B cell (primary cell): ENCODE measurements around the gene PUM2. TPM values are rescaled to one million over a fixed set of nuclear protein-coding genes. Genes with fewer than 3 reads are reported as not detected.

ENCODE experiments used
- ATAC-seq: fragments of 200-7000 bp; cut with Tn5 transposase; one replicate; pipeline ENCODE4 v1.10.0; 2021; ENCODE audit warnings: low read depth, mild to moderate bottlenecking, moderate number of reproducible peaks, moderate library complexity
- CTCF ChIA-PET: fragments of 350-600 bp; sonication (Branson Sonifier 250); formaldehyde crosslinking; loops from one replicate; lab custom pipeline; 2021; ENCODE audit warnings: antibody characterized with exemption, inconsistent platforms; lab: Charles Lee
- POLR2A ChIA-PET: fragments of 350-600 bp; sonication (Branson Sonifier 250); formaldehyde crosslinking; loops from one replicate; lab custom pipeline; 2021; ENCODE audit warnings: antibody characterized with exemption; lab: Charles Lee
- DNase-seq: peaks from one replicate; pipeline ENCODE4 v3.0.0; 2013
- H2AFZ ChIP-seq: 2 replicates; pipeline ENCODE4 v1.6.1; 2012; ENCODE audit warnings: mild to moderate bottlenecking, low read depth, low read length; ENCODE audit not compliant: insufficient read depth, poor library complexity, severe bottlenecking
- H3K27ac ChIP-seq, 2 donors: 1 replicate in 1 of 2; 2 replicates in 1 of 2; pipeline ENCODE4 v1.5.1; 2012 to 2013; ENCODE audit warnings: low read length in 2 of 2, mild to moderate bottlenecking in 2 of 2, moderate library complexity in 1 of 2
- H3K27me3 ChIP-seq, 4 experiments: fragments of 200-600 bp in 1 of 4; sonication (generic) in 1 of 4; replicated peaks in 1 of 4; 1 replicate in 2 of 4; 2 replicates in 2 of 4; pipeline versions ENCODE4 v1.6.1 to v1.7.0; 2013 to 2016; ENCODE audit warnings: low read length in 3 of 4, mild to moderate bottlenecking in 2 of 4, mixed read lengths in 1 of 4, moderate library complexity in 1 of 4; ENCODE audit not compliant: insufficient read depth in 4 of 4, control insufficient read depth in 3 of 4; ENCODE audit errors: control extremely low read depth in 1 of 4
- H3K36me3 ChIP-seq, 2 experiments: replicated peaks in 1 of 2; 1 replicate in 1 of 2; 2 replicates in 1 of 2; pipeline versions ENCODE4 v1.6.1 to v1.7.1; 2013; ENCODE audit warnings: low read length in 1 of 2; ENCODE audit not compliant: insufficient read depth in 2 of 2, control insufficient read depth in 1 of 2; ENCODE audit errors: control extremely low read depth in 1 of 2, extremely low read depth in 1 of 2
- H3K4me1 ChIP-seq, 2 donors: fragments of 200-600 bp in 1 of 2; sonication (generic) in 1 of 2; 1 replicate in 1 of 2; 2 replicates in 1 of 2; pipeline versions ENCODE4 v1.5.1 to v1.6.1; 2013 to 2017; ENCODE audit warnings: low read length in 2 of 2; ENCODE audit not compliant: control insufficient read depth in 2 of 2, insufficient read depth in 2 of 2
- H3K4me2 ChIP-seq: replicated peaks from 2 replicates; pipeline ENCODE3; 2012; ENCODE audit warnings: mild to moderate bottlenecking, low read depth, low read length; ENCODE audit not compliant: poor library complexity, severe bottlenecking
- H3K4me3 ChIP-seq, 5 experiments: fragments of 200-600 bp in 1 of 5; sonication (generic) in 1 of 5; 1 replicate in 3 of 5; 2 replicates in 2 of 5; pipeline versions ENCODE4 v1.5.1 to v1.7.0; 2011 to 2016; ENCODE audit warnings: low read length in 4 of 5, mild to moderate bottlenecking in 4 of 5, low read depth in 2 of 5, control low read depth in 1 of 5, moderate library complexity in 1 of 5; ENCODE audit not compliant: insufficient read depth in 1 of 5; ENCODE audit errors: control extremely low read depth in 1 of 5, extremely low read depth in 1 of 5
- H3K79me2 ChIP-seq: fragments of 200-600 bp; sonication (generic); one replicate; pipeline ENCODE4 v1.6.0; 2016; ENCODE audit warnings: low read length; ENCODE audit not compliant: control insufficient read depth, insufficient read depth
- H3K9ac ChIP-seq: fragments of 200-600 bp; sonication (generic); 2 replicates; pipeline ENCODE4 v1.6.1; 2017; ENCODE audit warnings: mild to moderate bottlenecking, low read length, moderate library complexity
- H3K9me3 ChIP-seq, 3 donors: one replicate each; pipeline versions ENCODE4 v1.6.1 to v1.7.1; 2013; ENCODE audit warnings: low read length in 2 of 3; ENCODE audit not compliant: control insufficient read depth in 2 of 3, insufficient read depth in 1 of 3; ENCODE audit errors: control extremely low read depth in 1 of 3
- H4K20me1 ChIP-seq: 2 replicates; pipeline ENCODE4 v1.6.0; 2012; ENCODE audit warnings: mild to moderate bottlenecking, low read length; ENCODE audit not compliant: insufficient read depth, control insufficient read depth, poor library complexity, severe bottlenecking
- H3K27ac Mint-ChIP-seq: one replicate; pipeline ENCODE4 v1.8.0; 2021; ENCODE audit warnings: mixed read lengths
- H3K27me3 Mint-ChIP-seq: one replicate; pipeline ENCODE4 v1.8.0; 2021; ENCODE audit warnings: mixed read lengths
- H3K4me1 Mint-ChIP-seq: one replicate; pipeline ENCODE4 v1.8.0; 2021; ENCODE audit warnings: mixed read lengths
- H3K4me3 Mint-ChIP-seq: one replicate; pipeline ENCODE4 v1.8.0; 2021; ENCODE audit warnings: mixed read lengths
- H3K9me3 Mint-ChIP-seq: one replicate; pipeline ENCODE4 v1.8.0; 2022; ENCODE audit warnings: mixed read lengths; ENCODE audit not compliant: insufficient read depth
- EZH2 ChIP-seq: IDR thresholded peaks from 2 replicates; pipeline ENCODE4 v1.6.1; 2012; ENCODE audit warnings: borderline replicate concordance, low read depth, mild to moderate bottlenecking, moderate library complexity, low read length; ENCODE audit not compliant: insufficient read depth, poor library complexity, severe bottlenecking
- WGBS: methylation state at CpG from one replicate; pipeline ENCODE4 v1.1.5; 2013; ENCODE audit warnings: missing lambda C conversion rate; ENCODE audit not compliant: insufficient coverage; 5-methylcytosine and 5-hydroxymethylcytosine counted together
- intact Hi-C: fragments of 100-400 bp; cut with micrococcal nuclease; formaldehyde crosslinking; loops from one replicate; pipeline ENCODE4 v1.10.0; 2022
- polyA plus RNA-seq: library from polyadenylated mRNA; depleted of rRNA; stranded (reverse); fragments of >200 nt; gene quantifications from 2 replicates; pipeline ENCODE4 v1.2.3, GENCODE V29; 2012
- total RNA-seq, 2 donors: library from RNA; stranded (reverse); fragments of 120-200 nt in 1 of 2; gene quantifications; 1 replicate in 1 of 2; 2 replicates in 1 of 2; pipeline versions ENCODE4 v1.2.3 to v1.2.4, GENCODE V29; 2013 to 2022
- TF ChIP-seq, protein P1 (sequence below): fragments of 200-600 bp; IDR thresholded peaks from one replicate; pipeline ENCODE4 v1.8.0; 2022; ENCODE audit warnings: antibody characterized with exemption, mild to moderate bottlenecking

PUM2 gene
- total and polyA plus RNA-seq, 2 donors (not counting 1 experiment from before 2014, with no cell fraction given) = 21.1 to 151 TPM

GRCh38 chr2:20330192-20330591 lies 20.5 kb downstream of the PUM2 start:
- no peaks in the 10 kb centered on the region for H3K9me3 Mint-ChIP-seq
- Histone ChIP-seq H3K4me1 (peaks cover 34 to 59% of the 10 kb centered on the region in 2 donors), H3K9me3 (peaks cover 3 to 7% (median 5%) of the 10 kb centered on the region in 3 donors), H2AFZ (no peak overlapping the region), H4K20me1 (peaks cover 94% of the 10 kb centered on the region), H3K36me3 (peaks cover 4 to 17% of the 10 kb centered on the region in 2 experiments), H3K9ac (no peak overlapping the region), H3K79me2 (peaks cover 99% of the 10 kb centered on the region), H3K27ac (peak overlapping the region; percentile 57 to 85), H3K4me3 (no peak overlapping the region), H3K27me3 (no peaks in the 10 kb centered on the region), H3K4me2 (peak overlapping the region; percentile 34)
- 57% methylated on average over 1 of the region's 3 CpGs for WGBS
- H3K27ac Mint-ChIP-seq = peak overlapping the region; percentile 77
- intact Hi-C loops = no loop called here
- no peak for TF ChIP-seq EZH2
- TF ChIP-seq, protein P1, sequence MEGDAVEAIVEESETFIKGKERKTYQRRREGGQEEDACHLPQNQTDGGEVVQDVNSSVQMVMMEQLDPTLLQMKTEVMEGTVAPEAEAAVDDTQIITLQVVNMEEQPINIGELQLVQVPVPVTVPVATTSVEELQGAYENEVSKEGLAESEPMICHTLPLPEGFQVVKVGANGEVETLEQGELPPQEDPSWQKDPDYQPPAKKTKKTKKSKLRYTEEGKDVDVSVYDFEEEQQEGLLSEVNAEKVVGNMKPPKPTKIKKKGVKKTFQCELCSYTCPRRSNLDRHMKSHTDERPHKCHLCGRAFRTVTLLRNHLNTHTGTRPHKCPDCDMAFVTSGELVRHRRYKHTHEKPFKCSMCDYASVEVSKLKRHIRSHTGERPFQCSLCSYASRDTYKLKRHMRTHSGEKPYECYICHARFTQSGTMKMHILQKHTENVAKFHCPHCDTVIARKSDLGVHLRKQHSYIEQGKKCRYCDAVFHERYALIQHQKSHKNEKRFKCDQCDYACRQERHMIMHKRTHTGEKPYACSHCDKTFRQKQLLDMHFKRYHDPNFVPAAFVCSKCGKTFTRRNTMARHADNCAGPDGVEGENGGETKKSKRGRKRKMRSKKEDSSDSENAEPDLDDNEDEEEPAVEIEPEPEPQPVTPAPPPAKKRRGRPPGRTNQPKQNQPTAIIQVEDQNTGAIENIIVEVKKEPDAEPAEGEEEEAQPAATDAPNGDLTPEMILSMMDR = no peak
- ChIA-PET CTCF (interaction anchor here (1.0 to 1.5 kb wide), 3 partner anchors 10 to 22 kb away, joined by 3 to 5 read pairs (median 3); no protein-coding TSS in a partner anchor), POLR2A (no interaction called here)
- H3K27me3 Mint-ChIP-seq = no peaks in the 10 kb centered on the region
- ATAC-seq (peak; percentile 56), DNase-seq (peak; percentile 77)
- peaks cover 78% of the 10 kb centered on the region for H3K4me1 Mint-ChIP-seq
- peak overlapping the region; percentile 55 for H3K4me3 Mint-ChIP-seq

- Histone ChIP-seq H3K27ac (peak overlapping the region in 1 of 2 donors; percentile 85), H4K20me1 (peaks cover 94% of the 10 kb centered on the region)
Observed at GRCh38 chr2:20327370-20327769, 23.3 kb downstream of the PUM2 start.

More at GRCh38 chr2:20327370-20327769, 23.3 kb downstream of the PUM2 start:
- Histone ChIP-seq H3K4me1 (peaks cover 17 to 35% of the 10 kb centered on the region in 2 donors), H3K79me2 (peaks cover 100% of the 10 kb centered on the region), H3K4me2 (no peak overlapping the region), H2AFZ (no peak overlapping the region), H3K36me3 (peaks cover 12 to 37% of the 10 kb centered on the region in 2 experiments), H3K9me3 (peaks cover 3 to 7% (median 5%) of the 10 kb centered on the region in 3 donors), H3K4me3 (no peak overlapping the region), H3K27me3 (no peaks in the 10 kb centered on the region), H3K9ac (no peak overlapping the region)
- CTCF ChIA-PET = interaction anchor here (0.9 to 4.3 kb wide), 12 partner anchors 9 to 85 kb away, joined by 3 to 34 read pairs (median 8); no protein-coding TSS in a partner anchor
- intact Hi-C loops = no loop called here
- no peak overlapping the region for H3K27ac Mint-ChIP-seq
- ATAC-seq (no peak), DNase-seq (no peak)
- POLR2A ChIA-PET = no interaction called here
- no peaks in the 10 kb centered on the region for H3K27me3 Mint-ChIP-seq
- WGBS = 91% methylated on average over 1 of the region's 1 CpG
- TF ChIP-seq, protein P1 = no peak
- TF ChIP-seq EZH2 = no peak
- peaks cover 65% of the 10 kb centered on the region for H3K4me1 Mint-ChIP-seq
- H3K9me3 Mint-ChIP-seq = no peaks in the 10 kb centered on the region
- H3K4me3 Mint-ChIP-seq = no peak overlapping the region
